Stimulated activated CD4-positive, alpha-beta T cell treated with anti-CD3 and anti-CD28 coated beads, Interleukin-12 subunit alpha, Interleukin-12 subunit beta, amount 100 ng/mL, for 48 hours (primary cell): ENCODE measurements around the gene TTYH1.
A peak's percentile ranks its signal among the peaks of the same experiment; 100 is the strongest.
"Not testable (repeated sequence)": the region's sequence is repeated elsewhere in the genome, so short reads cannot be mapped to it uniquely, and the experiment has no call there.

Experiments used
- DNase-seq, 3 donors: peaks; one replicate each; pipeline ENCODE4 v3.0.0-alpha.2; 2020; ENCODE audit warnings: low read depth in 2 of 3, low spot score in 1 of 3

TTYH1 gene

DNA sequence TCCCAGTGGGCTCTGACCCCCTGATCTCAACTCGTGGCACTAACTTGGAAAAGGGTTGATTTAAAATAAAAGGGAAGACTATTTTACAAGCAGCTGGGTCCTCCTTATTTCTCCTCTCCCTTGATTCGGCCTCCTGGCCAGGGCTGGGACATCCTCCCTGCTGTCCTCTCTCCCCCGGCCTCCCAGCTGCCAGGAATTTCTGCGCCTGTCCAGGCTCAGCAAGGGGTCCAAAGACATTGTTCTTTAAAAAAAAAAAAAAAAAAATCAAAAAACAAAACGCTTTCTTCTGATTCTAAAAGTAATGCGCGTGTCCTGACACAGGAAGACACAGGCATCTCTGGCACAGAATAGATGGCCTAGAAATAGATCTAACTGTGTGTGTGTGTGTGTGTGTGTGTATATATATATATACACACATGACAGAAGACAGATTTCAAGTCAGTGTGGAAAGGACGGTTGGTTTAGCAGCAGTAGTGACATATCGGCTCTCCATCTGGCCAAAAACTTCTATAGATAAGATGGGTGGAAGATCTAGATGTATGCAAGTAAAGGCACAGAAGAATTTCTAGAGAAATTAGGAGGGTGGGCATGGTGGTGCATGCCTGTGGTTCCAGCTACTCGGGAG, 21.5 kb downstream of the TTYH1 start:
- DNase-seq, result no peak

DNA sequence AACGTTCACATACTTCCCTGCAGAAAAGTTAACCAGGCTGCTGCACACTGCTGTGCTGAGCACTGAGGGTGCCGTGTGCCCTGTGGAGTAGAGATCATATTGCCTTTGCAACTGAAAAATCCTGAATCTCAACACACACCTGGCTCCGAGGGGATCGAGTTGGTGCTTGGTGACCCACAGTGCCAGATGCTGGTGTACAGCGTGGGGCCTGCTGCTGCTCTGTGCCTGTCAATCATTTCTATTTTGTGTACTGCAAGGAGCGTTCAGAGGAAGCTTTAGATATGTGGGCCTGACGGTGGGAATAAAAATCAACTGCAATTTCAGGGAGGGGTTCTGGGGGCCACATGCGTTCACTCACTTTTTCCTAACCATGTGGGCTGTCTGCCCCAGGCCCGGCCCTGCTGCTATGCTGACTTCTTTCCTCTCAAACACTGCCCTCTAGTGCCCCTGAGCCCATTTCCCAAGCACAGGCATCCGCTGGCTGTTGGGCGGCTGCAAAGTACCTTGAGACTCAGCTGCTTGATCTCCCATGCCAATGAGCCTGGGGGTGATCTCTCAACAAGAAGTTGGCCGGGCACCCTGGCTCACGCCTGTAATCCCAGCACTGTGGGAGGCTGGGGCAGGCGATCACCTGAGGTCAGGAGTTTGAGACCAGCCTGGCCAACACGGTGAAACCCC, 24.0 kb downstream of the TTYH1 start:
- no peak for DNase-seq

DNA sequence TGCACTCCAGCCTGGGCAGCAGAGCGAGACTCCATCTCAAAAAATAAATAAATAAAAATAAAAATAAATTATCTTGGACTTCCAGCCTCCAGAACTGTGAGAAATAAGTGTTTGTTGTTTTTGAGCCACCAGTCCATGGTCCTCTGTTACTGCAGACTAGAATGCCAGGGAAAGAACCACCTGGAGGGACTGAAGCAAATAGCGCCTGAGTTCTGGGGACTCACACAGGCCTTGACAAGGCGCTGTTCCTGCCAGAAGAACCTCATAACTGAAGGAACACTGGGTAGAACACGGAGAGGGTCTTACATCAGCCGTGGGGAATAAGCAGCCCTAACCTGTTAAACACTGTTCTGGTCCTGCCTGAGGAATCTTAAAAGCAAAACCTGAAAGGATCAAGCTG, 25.4 kb downstream of the TTYH1 start:
- no peak for DNase-seq

DNA sequence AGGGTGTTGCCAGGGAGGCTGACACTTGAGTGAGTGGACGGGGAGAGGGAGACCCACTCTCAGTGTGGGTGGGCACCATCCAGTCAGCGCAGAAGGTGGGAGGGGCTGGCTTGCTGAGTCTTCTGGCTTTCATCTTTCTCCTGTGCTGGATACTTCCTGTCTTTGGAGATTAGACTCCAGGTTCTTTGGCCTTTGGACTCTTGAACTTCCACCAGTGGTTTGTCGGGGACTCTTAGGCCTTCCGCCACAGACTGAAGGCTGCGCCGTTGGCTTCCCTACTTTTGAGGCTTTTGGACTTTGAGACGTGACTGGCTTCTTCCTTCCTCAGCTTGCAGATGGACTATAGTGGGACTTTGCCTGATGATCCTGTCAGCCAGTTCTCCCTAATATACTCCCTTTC, 29.5 kb downstream of the TTYH1 start:
- DNase-seq, result no peak

DNA sequence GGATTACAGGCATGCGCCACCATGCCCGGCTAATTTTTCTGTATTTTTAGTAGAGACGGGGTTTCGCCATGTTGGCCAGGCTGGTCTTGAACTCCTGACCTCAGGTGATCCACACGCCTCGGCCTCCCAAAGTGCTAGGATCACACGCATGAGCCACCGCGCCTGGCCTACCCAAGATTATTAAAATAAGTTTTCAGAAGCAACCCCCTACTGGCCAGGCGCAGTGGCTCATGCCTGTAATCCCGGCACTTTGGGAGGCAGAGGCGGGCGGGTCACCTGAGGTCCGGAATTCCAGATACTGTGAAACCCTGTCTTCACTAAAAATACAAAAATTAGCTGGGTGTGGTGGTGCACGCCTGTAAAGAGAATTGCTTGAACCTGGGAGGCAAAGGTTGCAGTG, 31.1 kb downstream of the TTYH1 start:
- not testable (repeated sequence) for DNase-seq

DNA sequence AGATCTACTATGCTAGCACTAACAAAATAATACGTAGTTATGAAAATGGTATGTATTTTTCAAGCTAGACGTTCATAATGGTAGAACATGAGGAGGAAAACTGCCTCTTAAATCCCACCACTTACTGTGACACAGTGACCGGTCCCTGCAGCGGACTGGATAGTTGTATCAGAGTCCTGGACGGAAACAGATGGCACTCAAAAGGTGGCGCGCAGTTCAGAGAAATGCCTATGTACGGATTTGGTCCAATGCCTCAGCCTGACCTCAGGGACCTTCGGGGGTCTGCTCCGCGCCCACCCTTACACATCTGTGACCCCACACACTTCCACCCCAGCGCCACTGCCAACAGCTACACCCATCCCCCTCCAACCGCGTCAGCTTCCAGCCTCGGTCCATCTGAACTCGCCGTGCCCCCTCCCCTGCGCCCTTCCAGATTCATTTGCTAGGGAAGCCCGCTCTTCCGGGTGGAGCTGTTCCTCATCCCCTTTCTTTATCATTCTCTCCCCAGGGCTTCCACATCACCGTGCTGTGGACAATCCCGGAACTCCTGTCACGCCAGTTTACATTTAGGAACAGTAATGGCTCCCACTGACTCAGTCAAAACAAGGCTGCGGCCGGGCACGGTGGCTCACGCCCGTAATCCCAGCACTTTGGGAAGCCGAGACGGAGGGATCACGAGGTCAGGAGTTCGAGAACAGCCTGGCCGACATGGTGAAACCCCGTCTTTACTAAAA, 32.9 kb downstream of the TTYH1 start:
- DNase-seq, result peak in 2 of 3 donors; percentile 32 to 34

DNA sequence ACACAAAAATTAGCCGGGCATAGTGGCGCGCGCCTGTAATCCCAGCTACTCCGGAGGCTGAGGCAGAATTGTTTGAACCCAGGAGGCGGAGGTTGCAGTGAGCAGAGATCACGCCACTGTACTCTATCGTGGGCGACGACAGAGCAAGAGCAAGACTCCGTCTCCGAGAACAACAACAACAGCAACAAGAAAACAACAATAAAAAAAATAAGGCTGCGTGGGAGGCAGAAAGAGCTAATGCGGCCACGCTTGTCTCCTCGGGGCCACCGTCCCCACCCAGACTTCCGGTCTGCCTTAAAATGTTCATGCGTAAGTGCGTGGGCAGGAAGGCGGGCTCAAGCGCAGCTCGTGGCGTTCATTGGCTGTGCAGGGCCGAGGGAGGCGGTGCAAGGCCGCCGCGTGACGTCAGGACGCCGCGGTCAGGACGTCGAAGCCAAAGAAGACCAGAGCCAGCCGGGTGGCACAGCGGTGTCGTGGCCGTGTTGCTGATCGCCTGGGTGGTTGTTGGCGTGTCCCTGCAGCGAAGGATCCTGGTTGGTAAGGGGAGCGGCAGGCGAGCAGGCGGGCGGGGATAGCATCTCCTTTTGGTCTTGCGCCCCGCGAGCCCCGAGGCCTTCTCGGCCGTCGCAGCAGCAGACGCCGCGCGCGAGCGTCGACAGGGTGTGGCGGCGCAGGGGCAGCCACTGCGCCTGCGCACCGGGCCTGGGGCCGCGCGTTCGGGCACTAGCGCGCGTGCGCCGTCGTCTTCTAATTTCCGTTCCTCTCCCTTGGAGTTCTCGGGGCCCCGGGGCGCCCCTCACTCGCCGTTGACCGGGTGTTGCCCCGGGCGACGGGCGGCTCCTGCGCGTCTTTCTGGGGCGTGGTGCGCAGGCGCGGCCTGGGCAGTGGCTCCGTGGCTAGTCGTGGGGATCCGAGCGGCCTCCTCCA, 33.8 kb downstream of the TTYH1 start, which contains the start of gene LENG8:
TSS of gene LENG8 (plus strand) at position 426 of the 927 bp plus-strand sequence. CDS start 2,146 bp downstream, outside the sequence.
- peak; percentile 94 to 95 (median 95) for DNase-seq

DNA sequence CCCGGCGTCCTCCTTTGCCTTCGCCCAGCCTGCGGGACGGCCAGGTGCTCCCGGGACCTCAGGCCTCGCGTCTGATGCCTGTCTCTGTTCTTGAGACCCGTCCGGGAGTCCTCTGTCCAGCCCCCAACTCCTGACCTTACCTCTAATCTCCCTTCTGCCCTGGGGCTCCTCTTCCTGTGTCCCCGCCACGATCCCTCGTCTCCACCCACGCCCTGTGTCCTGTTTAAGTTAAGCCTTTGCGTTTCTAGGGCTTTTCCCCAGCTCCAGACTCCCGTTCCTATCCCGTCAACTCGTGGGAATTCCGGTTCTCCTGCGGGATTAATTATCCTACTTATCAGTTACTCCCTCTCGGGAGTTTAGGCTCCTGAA, 34.4 kb downstream of the TTYH1 start:
- no peak for DNase-seq

DNA sequence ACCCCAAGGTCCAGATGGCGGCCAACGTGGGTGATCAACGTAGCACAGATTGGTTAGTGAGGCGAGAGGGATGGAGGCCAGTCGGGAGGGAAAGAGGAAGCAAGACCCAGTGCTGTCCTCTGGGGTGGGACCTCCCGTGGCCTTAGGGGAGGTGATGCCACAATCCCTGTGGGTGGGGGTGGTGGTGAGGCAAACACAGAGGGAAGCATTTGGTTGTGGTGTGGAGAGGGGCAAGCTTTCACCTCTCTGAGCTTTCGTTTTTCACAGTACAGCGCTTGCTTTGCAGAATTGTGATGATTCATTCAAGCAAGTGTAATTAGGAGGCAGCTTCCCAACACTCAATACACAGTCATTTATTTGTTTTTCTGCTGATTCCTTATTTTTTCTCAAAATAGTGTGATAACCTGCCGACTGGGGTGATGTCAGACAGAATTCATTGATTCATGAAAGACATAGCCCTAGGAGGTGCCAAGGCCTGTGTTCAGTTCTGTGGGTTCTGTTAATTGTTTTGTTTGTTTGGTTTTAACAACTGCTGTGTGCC, 36.1 kb downstream of the TTYH1 start:
- DNase-seq, result no peak

DNA sequence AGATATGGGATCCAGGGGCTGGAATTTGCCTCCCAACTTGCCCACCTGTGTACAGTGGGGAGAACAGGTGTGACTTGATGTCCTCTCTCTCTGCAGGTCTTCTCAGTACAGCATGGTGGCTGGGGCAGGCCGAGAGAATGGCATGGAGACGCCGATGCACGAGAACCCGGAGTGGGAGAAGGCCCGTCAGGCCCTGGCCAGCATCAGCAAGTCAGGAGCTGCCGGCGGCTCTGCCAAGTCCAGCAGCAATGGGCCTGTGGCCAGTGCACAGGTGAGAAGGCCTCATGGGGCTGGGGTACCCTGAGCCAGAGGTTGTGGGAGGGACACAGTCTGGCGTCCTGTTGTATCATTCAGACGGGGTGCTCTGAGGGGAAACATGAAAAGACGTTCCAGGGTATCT, 36.7 kb downstream of the TTYH1 start:
- DNase-seq, result no peak

DNA sequence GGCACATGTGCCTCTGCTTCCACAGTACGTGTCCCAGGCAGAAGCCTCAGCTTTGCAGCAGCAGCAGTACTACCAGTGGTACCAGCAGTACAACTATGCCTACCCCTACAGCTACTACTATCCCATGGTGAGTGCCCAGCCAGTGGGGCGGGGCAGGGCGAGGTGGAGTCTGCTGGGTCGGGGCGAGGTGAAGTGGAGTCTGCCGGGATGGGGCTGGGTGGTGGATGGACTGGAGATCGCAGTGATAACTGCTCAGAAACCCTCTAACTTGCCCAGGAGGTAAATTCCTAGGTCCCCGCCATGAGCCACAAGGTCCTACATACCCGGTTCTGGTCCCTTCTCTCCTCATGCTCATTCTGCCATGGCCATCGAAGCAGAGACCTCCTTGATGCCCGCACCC, 37.4 kb downstream of the TTYH1 start:
- no peak for DNase-seq

DNA sequence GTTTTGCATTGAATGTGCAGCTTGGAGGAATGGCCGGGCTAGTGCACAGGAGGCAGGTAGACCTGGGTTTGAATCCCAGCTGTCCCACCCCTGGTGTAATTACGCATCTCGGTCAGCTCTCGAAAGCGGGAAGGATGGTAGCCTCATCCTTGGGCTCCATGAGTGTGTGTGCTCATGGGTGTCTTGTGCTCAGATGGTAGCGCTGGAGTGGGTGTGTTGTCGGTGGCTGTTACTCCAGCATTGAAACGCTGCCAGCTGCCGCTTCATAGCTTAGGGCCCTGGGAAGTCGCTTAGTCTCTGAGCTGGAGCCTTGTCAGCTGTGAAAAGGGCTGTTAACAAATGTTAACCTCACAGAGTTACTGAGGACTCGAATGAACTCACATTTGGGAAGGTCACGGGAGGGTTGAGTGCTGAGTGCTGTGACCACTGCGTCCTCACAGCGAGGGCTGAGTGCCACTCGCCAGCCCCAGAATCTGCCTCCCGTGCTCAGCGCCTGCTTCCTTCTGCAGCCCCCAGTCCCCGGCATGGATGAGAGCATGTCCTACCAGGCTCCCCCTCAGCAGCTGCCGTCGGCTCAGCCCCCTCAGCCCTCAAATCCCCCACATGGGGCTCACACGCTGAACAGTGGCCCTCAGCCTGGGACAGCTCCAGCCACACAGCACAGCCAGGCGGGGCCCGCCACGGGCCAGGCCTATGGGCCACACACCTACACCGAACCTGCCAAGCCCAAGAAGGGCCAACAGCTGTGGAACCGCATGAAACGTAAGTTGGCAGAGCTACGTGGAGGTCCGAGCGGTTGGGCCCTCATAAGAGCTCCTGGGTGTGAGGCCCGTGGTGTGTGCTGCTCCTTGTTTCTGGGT, 38.9 kb downstream of the TTYH1 start:
- DNase-seq, result no peak

DNA sequence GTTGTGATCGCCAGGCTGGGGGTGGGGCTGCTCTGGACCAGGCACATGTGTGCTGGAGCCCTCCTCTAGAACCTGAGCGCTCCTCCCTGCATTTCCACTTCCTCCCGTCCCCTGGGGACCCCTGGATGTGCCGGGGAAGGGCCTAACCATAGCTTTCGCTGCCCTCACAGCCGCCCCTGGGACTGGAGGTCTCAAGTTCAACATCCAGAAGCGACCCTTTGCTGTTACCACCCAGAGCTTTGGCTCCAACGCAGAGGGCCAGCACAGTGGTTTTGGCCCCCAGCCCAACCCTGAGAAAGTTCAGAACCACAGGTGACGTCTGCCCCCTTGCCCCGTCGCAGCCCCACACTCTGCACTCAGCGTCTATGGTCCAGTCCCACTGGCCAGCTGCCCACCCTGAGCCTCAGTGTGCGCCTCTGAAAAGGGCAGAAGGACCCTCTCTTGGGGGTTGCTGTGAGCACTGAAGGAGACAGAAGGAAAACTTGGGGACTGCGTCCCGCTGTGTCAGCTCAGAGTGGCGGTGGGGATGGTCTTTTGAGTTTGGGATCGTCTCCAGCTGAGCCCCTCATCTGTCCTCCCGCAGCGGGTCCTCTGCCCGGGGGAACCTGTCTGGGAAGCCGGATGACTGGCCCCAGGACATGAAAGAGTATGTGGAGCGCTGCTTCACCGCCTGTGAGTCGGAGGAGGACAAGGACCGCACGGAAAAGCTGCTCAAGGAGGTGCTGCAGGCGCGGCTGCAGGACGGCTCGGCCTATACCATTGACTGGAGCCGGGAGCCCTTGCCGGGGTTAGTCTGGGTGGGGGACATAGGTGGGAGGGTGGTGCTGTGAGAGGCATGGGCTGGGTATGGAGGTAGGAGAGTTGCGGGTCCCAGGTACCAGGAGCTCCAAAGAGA, 39.8 kb downstream of the TTYH1 start:
- no peak for DNase-seq

DNA sequence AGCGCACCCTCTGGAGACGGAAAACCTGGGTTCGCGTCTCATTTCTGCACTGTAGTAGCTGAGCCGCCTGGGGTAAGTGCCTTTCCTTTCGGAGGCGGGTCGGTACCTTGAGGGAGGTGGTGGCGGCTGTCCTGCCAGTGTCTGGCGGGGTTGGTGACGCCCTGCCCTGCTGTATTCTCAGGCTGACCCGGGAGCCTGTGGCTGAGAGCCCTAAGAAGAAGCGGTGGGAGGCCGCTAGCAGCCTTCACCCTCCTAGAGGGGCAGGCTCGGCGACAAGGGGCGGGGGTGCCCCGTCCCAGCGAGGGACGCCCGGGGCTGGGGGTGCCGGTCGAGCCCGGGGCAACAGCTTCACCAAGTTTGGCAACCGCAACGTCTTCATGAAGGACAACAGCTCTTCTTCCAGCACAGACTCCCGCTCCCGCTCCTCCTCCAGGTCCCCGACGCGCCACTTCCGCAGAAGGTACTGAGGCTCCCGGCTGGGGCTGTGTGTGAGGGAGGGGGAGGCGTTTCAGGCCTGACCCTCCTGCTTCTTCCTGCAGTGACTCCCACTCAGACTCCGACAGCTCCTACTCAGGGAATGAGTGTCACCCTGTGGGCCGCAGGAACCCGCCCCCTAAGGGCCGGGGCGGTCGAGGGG, 40.6 kb downstream of the TTYH1 start:
- DNase-seq, result no peak

DNA sequence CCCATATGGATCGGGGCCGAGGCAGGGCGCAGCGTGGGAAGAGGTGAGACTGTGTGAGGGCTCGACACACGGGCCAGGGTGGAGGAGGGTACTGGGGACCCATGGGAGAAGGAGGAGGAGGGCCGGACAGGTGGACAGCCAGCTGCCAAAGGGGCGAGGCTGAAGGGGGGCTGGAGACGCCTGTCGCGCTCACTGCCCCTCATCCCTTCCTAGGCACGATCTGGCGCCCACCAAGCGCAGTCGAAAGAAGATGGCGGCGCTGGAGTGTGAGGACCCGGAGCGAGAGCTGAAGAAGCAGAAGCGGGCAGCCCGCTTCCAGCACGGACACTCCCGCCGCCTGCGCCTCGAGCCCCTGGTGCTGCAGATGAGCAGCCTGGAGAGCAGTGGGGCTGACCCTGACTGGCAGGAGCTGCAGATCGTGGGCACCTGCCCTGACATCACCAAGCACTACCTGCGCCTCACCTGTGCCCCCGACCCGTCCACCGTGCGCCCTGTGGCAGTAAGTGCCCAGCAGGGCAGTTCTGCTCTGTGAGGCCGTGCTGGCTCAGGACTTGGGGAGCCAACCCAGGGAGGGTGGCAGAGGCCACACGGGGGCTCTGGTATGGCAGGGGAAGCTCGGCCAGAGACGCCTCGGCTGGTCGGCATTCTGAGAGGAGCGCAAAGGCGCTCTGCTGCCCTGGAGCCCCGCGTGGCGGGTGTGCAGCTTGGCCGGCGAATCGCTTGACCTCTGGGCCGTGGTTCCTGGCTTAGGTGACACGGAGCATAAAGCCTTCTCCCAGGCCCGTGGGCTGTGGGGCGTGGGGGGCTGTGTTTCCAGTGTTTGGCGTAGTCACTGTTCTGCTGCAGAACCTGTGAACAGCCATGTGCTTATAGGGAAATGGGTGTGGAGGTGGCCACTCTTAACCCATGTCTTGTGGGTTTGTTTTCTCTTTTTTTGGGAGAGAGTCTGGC, 41.4 kb downstream of the TTYH1 start:
- DNase-seq, result no peak

DNA sequence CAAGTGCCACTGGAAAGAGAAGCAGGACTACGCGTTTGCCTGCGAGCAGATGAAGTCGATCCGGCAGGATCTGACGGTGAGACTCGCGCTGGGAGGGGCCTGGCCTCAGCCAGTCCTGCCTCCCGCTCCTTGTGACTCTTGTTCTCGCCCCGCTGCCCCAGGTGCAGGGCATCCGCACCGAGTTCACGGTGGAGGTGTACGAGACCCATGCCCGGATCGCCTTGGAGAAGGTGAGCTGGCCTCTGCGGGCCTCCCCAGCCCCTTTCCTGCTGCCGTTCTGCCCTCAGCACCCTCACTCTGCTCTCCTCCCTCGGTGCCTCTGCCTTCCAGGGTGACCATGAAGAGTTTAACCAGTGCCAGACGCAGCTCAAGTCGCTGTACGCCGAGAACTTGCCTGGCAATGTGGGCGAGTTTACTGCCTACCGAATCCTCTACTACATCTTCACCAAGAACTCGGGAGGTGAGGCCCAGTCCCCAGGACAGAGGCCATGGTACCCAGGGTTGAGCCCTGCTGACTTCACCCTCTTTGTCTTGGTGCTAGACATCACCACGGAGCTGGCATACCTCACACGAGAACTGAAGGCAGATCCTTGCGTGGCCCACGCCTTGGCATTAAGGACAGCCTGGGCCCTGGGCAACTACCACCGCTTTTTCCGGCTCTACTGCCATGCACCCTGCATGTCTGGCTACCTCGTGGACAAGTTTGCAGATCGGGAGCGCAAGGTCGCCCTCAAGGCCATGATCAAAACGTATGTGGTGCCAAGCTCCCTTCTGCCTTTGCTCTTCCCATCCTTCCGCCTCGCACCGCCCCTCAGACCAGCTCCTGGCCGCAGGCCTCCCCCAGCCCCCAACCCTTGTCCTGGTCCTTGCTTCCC, 42.7 kb downstream of the TTYH1 start:
- no peak for DNase-seq
